A673 (cell line): ENCODE data around the gene CAMK1D. TPM values are rescaled to one million over a fixed set of nuclear protein-coding genes. Genes with fewer than 3 reads are reported as not detected.

Experiments used
- BruUV-seq: library from RNA; stranded (reverse); fragments of 400-500 nt; replicated peaks from 2 replicates; lab custom pipeline; 2021; lab: Mats Ljungman, UMichigan
- CTCF ChIA-PET: fragments of 300-600 bp; sonication (Branson Sonifier 250); formaldehyde crosslinking; loops from one replicate; lab custom pipeline; 2022; ENCODE audit warnings: antibody characterized with exemption; lab: Charles Lee
- POLR2A ChIA-PET: fragments of 300-600 bp; sonication (Branson Sonifier 250); formaldehyde crosslinking; loops from one replicate; lab custom pipeline; 2022; ENCODE audit warnings: antibody characterized with exemption; ENCODE audit not compliant: low non-redundant PET; lab: Charles Lee
- DNase-seq: peaks from one replicate; pipeline ENCODE4 v3.0.0-alpha.2; 2015; ENCODE audit warnings: low spot score
- H3K27ac ChIP-seq: fragments of 200-600 bp; sonication (generic); 2 replicates; pipeline ENCODE4 v1.5.1; 2016; ENCODE audit warnings: mixed run types, low read depth, mild to moderate bottlenecking, mixed read lengths, antibody characterized with exemption, low read length; ENCODE audit not compliant: poor library complexity, severe bottlenecking
- H3K27me3 ChIP-seq: fragments of 200-600 bp; sonication (generic); replicated peaks from 2 replicates; pipeline ENCODE4 v1.6.1; 2017; ENCODE audit warnings: mixed run types, low read depth, mild to moderate bottlenecking, mixed read lengths, antibody characterized with exemption, low read length; ENCODE audit not compliant: insufficient read depth, poor library complexity
- H3K36me3 ChIP-seq: fragments of 200-600 bp; sonication (generic); 2 replicates; pipeline ENCODE4 v1.6.1; 2016; ENCODE audit warnings: mixed run types, mild to moderate bottlenecking, mixed read lengths, antibody characterized with exemption, low read length; ENCODE audit not compliant: insufficient read depth, poor library complexity, severe bottlenecking
- H3K4me1 ChIP-seq: fragments of 200-600 bp; sonication (generic); 2 replicates; pipeline ENCODE4 v1.6.1; 2017; ENCODE audit warnings: mixed run types, mild to moderate bottlenecking, mixed read lengths, antibody characterized with exemption, low read length; ENCODE audit not compliant: insufficient read depth, poor library complexity, severe bottlenecking
- H3K4me3 ChIP-seq: fragments of 200-600 bp; sonication (generic); 2 replicates; pipeline ENCODE4 v1.5.1; 2016; ENCODE audit warnings: low read depth, mixed run types, mild to moderate bottlenecking, mixed read lengths, low read length; ENCODE audit not compliant: poor library complexity, severe bottlenecking
- H3K9me3 ChIP-seq: fragments of 200-600 bp; sonication (generic); 2 replicates; pipeline ENCODE4 v1.6.1; 2016; ENCODE audit warnings: mixed run types, low read depth, mild to moderate bottlenecking, mixed read lengths, antibody characterized with exemption, low read length; ENCODE audit not compliant: poor library complexity, severe bottlenecking
- CTCF ChIP-seq: fragments of 300-800, 200-600 bp; sonication (generic); conservative IDR thresholded peaks from 2 replicates; pipeline ENCODE4 v1.5.1; 2017; ENCODE audit warnings: low read depth, mild to moderate bottlenecking, antibody characterized with exemption, low read length, moderate library complexity, mixed read lengths
- EZH2 ChIP-seq: fragments of 200-600 bp; sonication (generic); IDR thresholded peaks from 2 replicates; pipeline ENCODE4 v1.6.1; 2017; ENCODE audit warnings: borderline replicate concordance, low read depth, mild to moderate bottlenecking, mixed read lengths, antibody characterized with exemption, low read length; ENCODE audit not compliant: poor library complexity, severe bottlenecking
- intact Hi-C: fragments of 100-400 bp; cut with micrococcal nuclease; formaldehyde crosslinking; loops from one replicate; pipeline ENCODE4 v1.10.0; 2022; ENCODE audit not compliant: unreplicated experiment
- total RNA-seq: library from RNA; stranded (reverse); gene quantifications from 2 replicates; pipeline ENCODE4 v1.2.3, GENCODE V29; 2021

Gene CAMK1D
- total RNA-seq, 1 experiment from 2014 or later: 23.7 TPM

GRCh38 chr10:12396567-12396966 lies 47.2 kb downstream of the CAMK1D start:
- Histone ChIP-seq H3K4me3 (no peak overlapping the region), H3K9me3 (no peaks in the 10 kb centered on the region), H3K27ac (no peak overlapping the region), H3K4me1 (peaks cover 14% of the 10 kb centered on the region), H3K27me3 (no peaks in the 10 kb centered on the region), H3K36me3 (no peaks in the 10 kb centered on the region)
- no peak for DNase-seq
- no TSS peak for BruUV-seq
- intact Hi-C loops: no loop called here
- POLR2A ChIA-PET: no interaction called here
- CTCF ChIA-PET: no interaction called here
- no peak for TF ChIP-seq CTCF
- no peak for TF ChIP-seq EZH2

- POLR2A ChIA-PET: no interaction called here
- H3K27ac ChIP-seq: no peak overlapping the region
- no peak for DNase-seq
- CTCF ChIA-PET: no interaction called here
- no peaks in the 10 kb centered on the region for H3K36me3 ChIP-seq
- H3K27me3 ChIP-seq: no peaks in the 10 kb centered on the region
- intact Hi-C loops: no loop called here
- no peak for TF ChIP-seq CTCF
- TF ChIP-seq EZH2: no peak
- H3K4me3 ChIP-seq: no peak overlapping the region
- BruUV-seq: no TSS peak
- no peaks in the 10 kb centered on the region for H3K9me3 ChIP-seq
- H3K4me1 ChIP-seq: peaks cover 13% of the 10 kb centered on the region
Measured at GRCh38 chr10:12397147-12397896, 48.0 kb downstream of the CAMK1D start.

GRCh38 chr10:12397941-12398340 lies 48.6 kb downstream of the CAMK1D start:
- no peaks in the 10 kb centered on the region for H3K36me3 ChIP-seq
- TF ChIP-seq CTCF (no peak), EZH2 (no peak)
- peaks cover 13% of the 10 kb centered on the region for H3K4me1 ChIP-seq
- ChIA-PET POLR2A (no interaction called here), CTCF (no interaction called here)
- no peak overlapping the region for H3K27ac ChIP-seq
- no TSS peak for BruUV-seq
- no peaks in the 10 kb centered on the region for H3K9me3 ChIP-seq
- H3K4me3 ChIP-seq: no peak overlapping the region
- intact Hi-C loops: no loop called here
- no peaks in the 10 kb centered on the region for H3K27me3 ChIP-seq
- no peak for DNase-seq
